A549 treated with Hydrocortisone at 1 μM for 4 hours (cell line): Measurements from ENCODE around the gene OLFML1. TPM values are rescaled to one million over a fixed set of nuclear protein-coding genes. Genes with fewer than 3 reads are reported as not detected.

Source experiments
- total RNA-seq: library from RNA; stranded (reverse); fragments of 200-300 nt; extraction: Qiagen RNA extraction; gene quantifications from 5 replicates; pipeline ENCODE4 v1.2.3, GENCODE V29; 2022

The OLFML1 gene
- 0.13 TPM in 1 of 5 replicates, not detected in the others for total RNA-seq

GRCh38 chr11:7485186-7486097 is at the start of gene OLFML1:
TSS of gene OLFML1 (plus strand) at chr11:7485506. CDS start at chr11:7485876, 370 bp downstream.

GRCh38 chr11:7513234-7514098 is 28.2 kb downstream of the OLFML1 start, which contains the start of gene PPFIBP2:
TSS of gene PPFIBP2 (plus strand) at chr11:7513999. CDS start at chr11:7549476, 35,477 bp downstream.

Other genes starting within 250 kb of the OLFML1 start
- gene SYT9, start 233.6 kb upstream of the OLFML1 start, total RNA-seq = 0.07 to 0.22 TPM (median 0.17 TPM) in 5 replicates
- gene PPFIBP2, start 28.5 kb downstream of the OLFML1 start, total RNA-seq = 8.7 to 9.7 TPM (median 9.0 TPM) in 5 replicates
- gene CYB5R2, start 188.0 kb downstream of the OLFML1 start, total RNA-seq = 4.1 to 5.3 TPM (median 4.8 TPM) in 5 replicates
- not detected in 5 replicates for gene OVCH2, start 221.0 kb downstream of the OLFML1 start, total RNA-seq